H9 (cell line): Measurements from ENCODE around the gene CRAT. TPM values are rescaled to one million over a fixed set of nuclear protein-coding genes. Genes with fewer than 3 reads are reported as not detected.

Source experiments
- DNase-seq: peaks from one replicate; pipeline ENCODE4 v3.0.0-alpha.2; 2017
- H2AFZ ChIP-seq: one replicate; pipeline ENCODE4 v1.6.1; 2013; ENCODE audit warnings: mild to moderate bottlenecking, low read length, control low read depth, moderate library complexity
- H2AK5ac ChIP-seq: 2 replicates; pipeline ENCODE4 v1.6.1; 2013; ENCODE audit warnings: low read length, control low read depth, mixed read lengths; ENCODE audit not compliant: insufficient read length
- H2BK120ac ChIP-seq: one replicate; pipeline ENCODE4 v1.6.1; 2013; ENCODE audit warnings: low read depth, mild to moderate bottlenecking, low read length, control low read depth, inconsistent platforms; ENCODE audit not compliant: poor library complexity, severe bottlenecking
- H2BK12ac ChIP-seq: 2 replicates; pipeline ENCODE4 v1.6.1; 2013; ENCODE audit warnings: low read length, control low read depth, mixed read lengths, low read depth; ENCODE audit not compliant: insufficient read length
- H2BK15ac ChIP-seq: 2 replicates; pipeline ENCODE4 v1.6.1; 2013; ENCODE audit warnings: low read depth, low read length, control low read depth
- H2BK20ac ChIP-seq: one replicate; pipeline ENCODE4 v1.6.1; 2013; ENCODE audit warnings: low read depth, mild to moderate bottlenecking, low read length, control low read depth, inconsistent platforms; ENCODE audit not compliant: poor library complexity, severe bottlenecking
- H2BK5ac ChIP-seq: 2 replicates; pipeline ENCODE4 v1.6.1; 2013; ENCODE audit warnings: low read length, control low read depth, mixed read lengths; ENCODE audit not compliant: insufficient read length
- H3K14ac ChIP-seq: 2 replicates; pipeline ENCODE4 v1.6.1; 2013; ENCODE audit warnings: low read length, control low read depth; ENCODE audit not compliant: insufficient read depth
- H3K18ac ChIP-seq: 2 replicates; pipeline ENCODE4 v1.6.1; 2013; ENCODE audit warnings: low read depth, mild to moderate bottlenecking, mixed read lengths, low read length, control low read depth; ENCODE audit not compliant: insufficient read length
- H3K23ac ChIP-seq: 2 replicates; pipeline ENCODE4 v1.6.1; 2013; ENCODE audit warnings: low read length, control low read depth, mixed read lengths, low read depth; ENCODE audit not compliant: insufficient read length
- H3K23me2 ChIP-seq: 2 replicates; pipeline ENCODE4 v1.6.1; 2013; ENCODE audit warnings: low read depth, mild to moderate bottlenecking, mixed read lengths, low read length, control low read depth; ENCODE audit not compliant: insufficient read length, poor library complexity, severe bottlenecking
- H3K27ac ChIP-seq: 2 replicates; pipeline ENCODE4 v1.5.1; 2013; ENCODE audit warnings: low read length, control low read depth, mixed read lengths, low read depth; ENCODE audit not compliant: insufficient read length
- H3K27me3 ChIP-seq: 2 replicates; pipeline ENCODE4 v1.6.1; 2013; ENCODE audit warnings: low read length, control low read depth, inconsistent platforms; ENCODE audit not compliant: insufficient read depth
- H3K4ac ChIP-seq: 2 replicates; pipeline ENCODE4 v1.6.1; 2013; ENCODE audit warnings: low read depth, mild to moderate bottlenecking, control low read depth, inconsistent platforms, low read length, moderate library complexity
- H3K4me1 ChIP-seq: 2 replicates; pipeline ENCODE4 v1.6.1; 2013; ENCODE audit warnings: low read length, control low read depth, inconsistent platforms; ENCODE audit not compliant: insufficient read depth
- H3K4me2 ChIP-seq: 2 replicates; pipeline ENCODE4 v1.6.1; 2013; ENCODE audit warnings: low read length, control low read depth, mixed read lengths; ENCODE audit not compliant: insufficient read length, insufficient read depth
- H3K56ac ChIP-seq: 2 replicates; pipeline ENCODE4 v1.6.1; 2013; ENCODE audit warnings: low read depth, mild to moderate bottlenecking, mixed read lengths, low read length, control low read depth; ENCODE audit not compliant: insufficient read length
- H3K79me1 ChIP-seq: 2 replicates; pipeline ENCODE4 v1.6.1; 2013; ENCODE audit warnings: low read depth, mild to moderate bottlenecking, moderate library complexity, low read length, control low read depth, inconsistent platforms; ENCODE audit not compliant: insufficient read depth, poor library complexity, severe bottlenecking
- H3K79me2 ChIP-seq: 2 replicates; pipeline ENCODE4 v1.6.1; 2013; ENCODE audit warnings: low read length, control low read depth, inconsistent platforms; ENCODE audit not compliant: insufficient read depth
- H3K9ac ChIP-seq: 2 replicates; pipeline ENCODE4 v1.6.1; 2013; ENCODE audit warnings: low read length, control low read depth, mixed read lengths; ENCODE audit not compliant: insufficient read length; ENCODE audit errors: extremely low read depth
- H3K9me3 ChIP-seq: one replicate; pipeline ENCODE4 v1.6.1; 2013; ENCODE audit warnings: low read depth, low read length, inconsistent platforms; ENCODE audit not compliant: control insufficient read depth
- H3T11ph ChIP-seq: one replicate; pipeline ENCODE4 v1.6.1; 2013; ENCODE audit warnings: mild to moderate bottlenecking, low read length, control low read depth, inconsistent platforms
- H4K20me1 ChIP-seq: one replicate; pipeline ENCODE4 v1.6.1; 2013; ENCODE audit not compliant: control insufficient read depth, insufficient read length, insufficient read depth
- H4K5ac ChIP-seq: 2 replicates; pipeline ENCODE4 v1.6.1; 2013; ENCODE audit warnings: low read depth, mild to moderate bottlenecking, mixed read lengths, low read length, control low read depth; ENCODE audit not compliant: insufficient read length
- H4K8ac ChIP-seq: replicated peaks from 2 replicates; pipeline ENCODE4 v1.6.1; 2013; ENCODE audit warnings: low read length, control low read depth, mixed read lengths, low read depth; ENCODE audit not compliant: insufficient read length
- H4K91ac ChIP-seq: 2 replicates; pipeline ENCODE4 v1.6.1; 2013; ENCODE audit warnings: low read depth, mild to moderate bottlenecking, moderate library complexity, mixed read lengths, low read length, control low read depth; ENCODE audit not compliant: insufficient read length
- H3K27ac Mint-ChIP-seq, 3 experiments: 2 replicates in 2 of 3; 3 replicates in 1 of 3; pipeline ENCODE4 v1.8.0; 2020 to 2021; ENCODE audit warnings: mixed read lengths in 3 of 3, mild to moderate bottlenecking in 1 of 3, moderate library complexity in 1 of 3
- H3K27me3 Mint-ChIP-seq: 2 replicates; pipeline ENCODE4 v1.8.0; 2021; ENCODE audit warnings: low read depth, mild to moderate bottlenecking, moderate library complexity, mixed read lengths
- H3K36me3 Mint-ChIP-seq, 3 experiments: 2 replicates in 2 of 3; 3 replicates in 1 of 3; pipeline ENCODE4 v1.8.0; 2020 to 2021; ENCODE audit warnings: low read depth in 3 of 3, mixed read lengths in 3 of 3; ENCODE audit not compliant: insufficient read depth in 1 of 3
- H3K4me1 Mint-ChIP-seq, 2 experiments: 2 replicates each; pipeline ENCODE4 v1.8.0; 2020; ENCODE audit warnings: mixed read lengths in 2 of 2
- H3K4me3 Mint-ChIP-seq, 2 experiments: 2 replicates in 1 of 2; 3 replicates in 1 of 2; pipeline ENCODE4 v1.8.0; 2020 to 2021; ENCODE audit warnings: mild to moderate bottlenecking in 2 of 2, mixed read lengths in 2 of 2, moderate library complexity in 1 of 2
- H3K9me3 Mint-ChIP-seq, 2 experiments: 2 replicates in 1 of 2; 3 replicates in 1 of 2; pipeline ENCODE4 v1.8.0; 2020; ENCODE audit warnings: mild to moderate bottlenecking in 2 of 2, mixed read lengths in 2 of 2, moderate library complexity in 1 of 2
- WGBS: extraction: QIAGEN DNeasy Blood & Tissue Kit; methylation state at CpG from one replicate; pipeline ENCODE4 v1.1.7; 2013; ENCODE audit warnings: missing lambda C conversion rate, low lambda C conversion rate, mixed read lengths; ENCODE audit not compliant: insufficient read length; ENCODE audit errors: extremely low coverage; 5-methylcytosine and 5-hydroxymethylcytosine counted together
- total RNA-seq: library from RNA; stranded (reverse); gene quantifications from 2 replicates; pipeline ENCODE4 v1.2.1, GENCODE V29; 2021
- TF ChIP-seq, protein P1 (sequence below): fragments of 200-600 bp; sonication (generic); conservative IDR thresholded peaks from 3 replicates; pipeline ENCODE4 v1.8.0; 2021; ENCODE audit warnings: antibody characterized with exemption, mild to moderate bottlenecking

Gene CRAT
- total RNA-seq, 1 experiment from 2014 or later = 15.0 TPM

GRCh38 chr9:129137292-129138143 is 26.9 kb upstream of the CRAT start:
- H3K4me1 Mint-ChIP-seq = peaks cover 35 to 36% of the 10 kb centered on the region in 2 experiments
- H2AK5ac ChIP-seq = no peak overlapping the region

More at GRCh38 chr9:129137292-129138143, 26.9 kb upstream of the CRAT start:
- Histone ChIP-seq H3K56ac (no peak overlapping the region), H3T11ph (no peak overlapping the region), H2BK15ac (no peak overlapping the region), H2BK5ac (no peak overlapping the region), H3K9ac (no peak overlapping the region), H3K27ac (no peak overlapping the region), H3K23ac (no peak overlapping the region), H2BK20ac (no peak overlapping the region), H2BK12ac (no peak overlapping the region), H4K5ac (no peak overlapping the region), H4K8ac (no peak overlapping the region), H3K14ac (no peak overlapping the region), H3K4me2 (no peak overlapping the region), H3K79me1 (no peaks in the 10 kb centered on the region), H3K27me3 (no peaks in the 10 kb centered on the region), H3K79me2 (no peaks in the 10 kb centered on the region), H3K9me3 (no peaks in the 10 kb centered on the region), H2AFZ (no peak overlapping the region), H2BK120ac (no peak overlapping the region), H4K91ac (no peak overlapping the region), H3K4me1 (peaks cover 6% of the 10 kb centered on the region; the same call in 1 of the 2 replicates), H4K20me1 (no peaks in the 10 kb centered on the region), H3K4ac (no peak overlapping the region), H3K18ac (no peak overlapping the region), H3K23me2 (peaks cover 5% of the 10 kb centered on the region)
- H3K27me3 Mint-ChIP-seq = peaks cover 1% of the 10 kb centered on the region; the same call in 1 of the 2 replicates
- H3K36me3 Mint-ChIP-seq = peaks cover 10 to 50% (median 49%) of the 10 kb centered on the region in 3 experiments; a peak in 6 of 7 replicates
- no peak overlapping the region for H3K4me3 Mint-ChIP-seq
- H3K27ac Mint-ChIP-seq = peak overlapping the region in 2 of 3 experiments; percentile 40 to 46; a peak in 4 of 7 replicates
- TF ChIP-seq, protein P1, sequence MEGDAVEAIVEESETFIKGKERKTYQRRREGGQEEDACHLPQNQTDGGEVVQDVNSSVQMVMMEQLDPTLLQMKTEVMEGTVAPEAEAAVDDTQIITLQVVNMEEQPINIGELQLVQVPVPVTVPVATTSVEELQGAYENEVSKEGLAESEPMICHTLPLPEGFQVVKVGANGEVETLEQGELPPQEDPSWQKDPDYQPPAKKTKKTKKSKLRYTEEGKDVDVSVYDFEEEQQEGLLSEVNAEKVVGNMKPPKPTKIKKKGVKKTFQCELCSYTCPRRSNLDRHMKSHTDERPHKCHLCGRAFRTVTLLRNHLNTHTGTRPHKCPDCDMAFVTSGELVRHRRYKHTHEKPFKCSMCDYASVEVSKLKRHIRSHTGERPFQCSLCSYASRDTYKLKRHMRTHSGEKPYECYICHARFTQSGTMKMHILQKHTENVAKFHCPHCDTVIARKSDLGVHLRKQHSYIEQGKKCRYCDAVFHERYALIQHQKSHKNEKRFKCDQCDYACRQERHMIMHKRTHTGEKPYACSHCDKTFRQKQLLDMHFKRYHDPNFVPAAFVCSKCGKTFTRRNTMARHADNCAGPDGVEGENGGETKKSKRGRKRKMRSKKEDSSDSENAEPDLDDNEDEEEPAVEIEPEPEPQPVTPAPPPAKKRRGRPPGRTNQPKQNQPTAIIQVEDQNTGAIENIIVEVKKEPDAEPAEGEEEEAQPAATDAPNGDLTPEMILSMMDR = no peak
- H3K9me3 Mint-ChIP-seq = no peaks in the 10 kb centered on the region; a peak in 1 of 5 replicates
- WGBS = no CpG with 5 or more reads among the region's 19 CpGs
- DNase-seq = no peak
